Mesenchymal stem cell (in vitro differentiated cells and primary cell): ENCODE results near the gene EBP.

Experiments used
- DNase-seq: peaks from one replicate; pipeline ENCODE4 v3.0.0-alpha.2; 2013
- H2AFZ ChIP-seq: one replicate; pipeline ENCODE4 v1.6.1; 2013; ENCODE audit warnings: low read depth, mild to moderate bottlenecking, control low read depth, inconsistent platforms, low read length, moderate library complexity
- H2AK5ac ChIP-seq: 2 replicates; pipeline ENCODE4 v1.6.1; 2013; ENCODE audit warnings: low read length, moderate library complexity, mild to moderate bottlenecking, inconsistent platforms; ENCODE audit not compliant: severe bottlenecking
- H2BK120ac ChIP-seq: one replicate; pipeline ENCODE4 v1.6.1; 2013; ENCODE audit warnings: low read depth, mild to moderate bottlenecking, inconsistent platforms, low read length, moderate library complexity
- H2BK12ac ChIP-seq, 2 experiments: one replicate each; pipeline ENCODE4 v1.6.1; 2013; ENCODE audit warnings: inconsistent platforms in 2 of 2, low read length in 2 of 2, mild to moderate bottlenecking in 2 of 2, moderate library complexity in 2 of 2, control low read depth in 1 of 2
- H2BK15ac ChIP-seq: one replicate; pipeline ENCODE4 v1.6.1; 2013; ENCODE audit warnings: mild to moderate bottlenecking, low read depth, inconsistent platforms; ENCODE audit not compliant: poor library complexity, severe bottlenecking
- H2BK5ac ChIP-seq: 2 replicates; pipeline ENCODE4 v1.6.1; 2013; ENCODE audit warnings: low read depth, mild to moderate bottlenecking, low read length, control low read depth, inconsistent platforms; ENCODE audit not compliant: poor library complexity, severe bottlenecking
- H3K14ac ChIP-seq, 2 experiments: one replicate each; pipeline ENCODE4 v1.6.1; 2013; ENCODE audit warnings: inconsistent platforms in 2 of 2, low read length in 2 of 2, control low read depth in 1 of 2, mild to moderate bottlenecking in 1 of 2, moderate library complexity in 1 of 2
- H3K18ac ChIP-seq, 2 experiments: one replicate each; pipeline ENCODE4 v1.6.1; 2013; ENCODE audit warnings: inconsistent platforms in 2 of 2, low read length in 2 of 2, control low read depth in 1 of 2, low read depth in 1 of 2, mild to moderate bottlenecking in 1 of 2
- H3K23ac ChIP-seq, 2 experiments: one replicate each; pipeline ENCODE4 v1.6.1; 2013; ENCODE audit warnings: inconsistent platforms in 2 of 2, low read length in 2 of 2, mild to moderate bottlenecking in 2 of 2, moderate library complexity in 2 of 2, control low read depth in 1 of 2
- H3K27ac ChIP-seq: 2 replicates; pipeline ENCODE4 v1.5.1; 2013; ENCODE audit warnings: mild to moderate bottlenecking, moderate library complexity, low read length, control low read depth, inconsistent platforms; ENCODE audit not compliant: poor library complexity, severe bottlenecking
- H3K27me3 ChIP-seq, 2 experiments: 2 replicates each; pipeline versions ENCODE4 v1.6.1 to v1.7.0; 2013; ENCODE audit warnings: low read length in 2 of 2, mild to moderate bottlenecking in 2 of 2, moderate library complexity in 2 of 2, control low read depth in 1 of 2, inconsistent platforms in 1 of 2; ENCODE audit not compliant: control insufficient read depth in 1 of 2, insufficient read depth in 1 of 2
- H3K36me3 ChIP-seq, 2 experiments: 2 replicates each; pipeline versions ENCODE4 v1.6.1 to v1.7.0; 2013; ENCODE audit warnings: low read length in 2 of 2, control low read depth in 1 of 2, inconsistent platforms in 1 of 2, low read depth in 1 of 2, mild to moderate bottlenecking in 1 of 2; ENCODE audit not compliant: insufficient read depth in 2 of 2, control insufficient read depth in 1 of 2
- H3K4ac ChIP-seq, 2 experiments: one replicate each; pipeline ENCODE4 v1.6.1; 2013; ENCODE audit warnings: inconsistent platforms in 2 of 2, low read length in 2 of 2, mild to moderate bottlenecking in 2 of 2, moderate library complexity in 2 of 2, control low read depth in 1 of 2, low read depth in 1 of 2
- H3K4me1 ChIP-seq: 2 replicates; pipeline ENCODE4 v1.6.1; 2013; ENCODE audit warnings: low read depth, low read length, control low read depth; ENCODE audit not compliant: control insufficient read depth, insufficient read depth
- H3K4me2 ChIP-seq: 2 replicates; pipeline ENCODE4 v1.6.1; 2013; ENCODE audit warnings: low read length, mild to moderate bottlenecking, inconsistent platforms; ENCODE audit not compliant: poor library complexity, severe bottlenecking
- H3K4me3 ChIP-seq, 2 experiments: 2 replicates each; pipeline versions ENCODE4 v1.5.1 to v1.7.0; 2013; ENCODE audit warnings: low read length in 2 of 2, mild to moderate bottlenecking in 2 of 2, control low read depth in 1 of 2, low read depth in 1 of 2; ENCODE audit not compliant: insufficient read depth in 1 of 2
- H3K79me1 ChIP-seq: replicated peaks from 2 replicates; pipeline ENCODE4 v1.6.1; 2013; ENCODE audit warnings: mild to moderate bottlenecking, control low read depth, low read length, inconsistent platforms; ENCODE audit not compliant: poor library complexity, severe bottlenecking
- H3K9ac ChIP-seq: 2 replicates; pipeline ENCODE4 v1.7.0; 2013; ENCODE audit warnings: mild to moderate bottlenecking, low read length, moderate library complexity
- H3K9me3 ChIP-seq: 2 replicates; pipeline ENCODE4 v1.7.0; 2013; ENCODE audit warnings: mild to moderate bottlenecking, low read length; ENCODE audit not compliant: control insufficient read depth
- H4K8ac ChIP-seq: one replicate; pipeline ENCODE4 v1.6.1; 2013; ENCODE audit warnings: inconsistent platforms, mild to moderate bottlenecking, low read length, moderate library complexity
- H4K91ac ChIP-seq: one replicate; pipeline ENCODE4 v1.6.1; 2013; ENCODE audit warnings: mild to moderate bottlenecking, low read length, inconsistent platforms
- WGBS: methylation state at CpG from one replicate; pipeline ENCODE4 v1.1.7; 2013; ENCODE audit warnings: mixed read lengths; 5-methylcytosine and 5-hydroxymethylcytosine counted together

Gene EBP

GRCh38 chrX:48474127-48474526, 47.5 kb upstream of the EBP start:
- 64% methylated on average over 10 of the region's 10 CpGs for WGBS
- H3K14ac ChIP-seq, result no peak overlapping the region
- H3K79me1 ChIP-seq, result no peaks in the 10 kb centered on the region
- H3K27me3 ChIP-seq, result peaks cover 0 to 13% of the 10 kb centered on the region in 2 experiments
- no peak overlapping the region for H2BK12ac ChIP-seq
- H3K4me2 ChIP-seq, result no peak overlapping the region
- H3K9ac ChIP-seq, result peak overlapping the region; percentile 13
- no peak overlapping the region for H3K27ac ChIP-seq
- H3K4me1 ChIP-seq, result peaks cover 24% of the 10 kb centered on the region
- H2BK120ac ChIP-seq, result no peak overlapping the region
- no peak overlapping the region for H3K23ac ChIP-seq
- H2AK5ac ChIP-seq, result no peak overlapping the region
- no peak overlapping the region for H2AFZ ChIP-seq
- H3K18ac ChIP-seq, result no peak overlapping the region
- no peak overlapping the region for H3K4me3 ChIP-seq
- H3K9me3 ChIP-seq, result no peaks in the 10 kb centered on the region
- H4K91ac ChIP-seq, result no peak overlapping the region
- peak; percentile 38 for DNase-seq
- H3K4ac ChIP-seq, result peak overlapping the region in 1 of 2 experiments; percentile 28
- H4K8ac ChIP-seq, result no peak overlapping the region
- H3K36me3 ChIP-seq, result peaks cover 7 to 8% of the 10 kb centered on the region in 2 experiments
- no peak overlapping the region for H2BK5ac ChIP-seq
- no peak overlapping the region for H2BK15ac ChIP-seq

DNA sequence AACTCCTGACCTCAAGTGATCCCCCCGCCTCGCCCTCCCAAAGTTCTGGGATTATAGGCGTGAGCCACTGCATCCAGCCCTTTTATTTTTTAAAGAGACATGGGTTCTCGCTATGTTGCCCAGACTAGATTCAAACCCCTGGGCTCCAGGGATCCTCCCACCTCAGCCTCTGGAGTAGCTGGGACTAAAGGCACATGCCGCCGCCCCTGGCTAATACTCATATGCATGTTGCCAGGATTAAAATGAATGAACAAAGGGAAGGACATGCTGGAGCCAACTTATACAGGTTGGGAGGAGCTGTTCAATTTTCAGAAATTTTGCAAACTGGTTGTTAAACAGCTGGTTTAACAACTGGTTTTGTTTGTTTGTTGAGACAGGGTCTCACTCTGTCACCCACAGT, 47.0 kb upstream of the EBP start:
- DNase-seq, result no peak
- Histone ChIP-seq H3K4me3 (peak overlapping the region in 1 of 2 experiments; percentile 45), H2BK15ac (no peak overlapping the region), H2AFZ (no peak overlapping the region), H3K9me3 (no peaks in the 10 kb centered on the region), H4K8ac (no peak overlapping the region), H3K4me1 (peaks cover 24% of the 10 kb centered on the region), H2AK5ac (no peak overlapping the region), H3K36me3 (peaks cover 8 to 10% of the 10 kb centered on the region in 2 experiments), H3K4me2 (no peak overlapping the region), H3K79me1 (no peaks in the 10 kb centered on the region), H3K27me3 (peaks cover 0 to 10% of the 10 kb centered on the region in 2 experiments), H2BK120ac (no peak overlapping the region), H3K9ac (no peak overlapping the region), H3K18ac (no peak overlapping the region), H3K23ac (no peak overlapping the region), H3K4ac (no peak overlapping the region), H2BK5ac (no peak overlapping the region), H2BK12ac (no peak overlapping the region), H3K27ac (no peak overlapping the region), H4K91ac (no peak overlapping the region), H3K14ac (no peak overlapping the region)
- WGBS, result 85% methylated on average over 6 of the region's 6 CpGs

- no peaks in the 10 kb centered on the region for H3K9me3 ChIP-seq
- peaks cover under 1% of the 10 kb centered on the region for H3K79me1 ChIP-seq
- H3K4ac ChIP-seq, result no peak overlapping the region
- no peak overlapping the region for H2BK15ac ChIP-seq
- H3K27ac ChIP-seq, result peak overlapping the region; percentile 59
- no peak overlapping the region for H4K91ac ChIP-seq
- H3K4me2 ChIP-seq, result peak overlapping the region; percentile 44
- no peak overlapping the region for H2AK5ac ChIP-seq
- H3K18ac ChIP-seq, result no peak overlapping the region
- 57% methylated on average over 1 of the region's 5 CpGs for WGBS
- H2BK5ac ChIP-seq, result no peak overlapping the region
- H3K4me3 ChIP-seq, result peak overlapping the region in 1 of 2 experiments; percentile 85
- no peak overlapping the region for H2BK120ac ChIP-seq
- no peak overlapping the region for H3K14ac ChIP-seq
- peaks cover 0 to 4% of the 10 kb centered on the region in 2 experiments for H3K27me3 ChIP-seq
- peaks cover 10 to 11% of the 10 kb centered on the region in 2 experiments for H3K36me3 ChIP-seq
- peaks cover 24% of the 10 kb centered on the region for H3K4me1 ChIP-seq
- H3K23ac ChIP-seq, result no peak overlapping the region
- no peak for DNase-seq
- peak overlapping the region; percentile 93 for H3K9ac ChIP-seq
- H2BK12ac ChIP-seq, result no peak overlapping the region
- no peak overlapping the region for H2AFZ ChIP-seq
- H4K8ac ChIP-seq, result no peak overlapping the region
These were observed 46.3 kb upstream of the EBP start for GRCh38 chrX:48475296-48475695.

GRCh38 chrX:48475774-48476577, 45.6 kb upstream of the EBP start, which contains the start of gene FTSJ1:
Gene FTSJ1 (plus strand): TSS chrX:48476199. CDS start chrX:48478048, 1,849 bp downstream.
- no peaks in the 10 kb centered on the region for H3K9me3 ChIP-seq
- no peak within 1 kb of the TSS for H2BK5ac ChIP-seq
- H2BK15ac ChIP-seq, result no peak within 1 kb of the TSS
- peaks cover 3% of the 10 kb centered on the region for H3K79me1 ChIP-seq
- peak within 1 kb of the TSS; percentile 93 for H3K9ac ChIP-seq
- peak; percentile 95 for DNase-seq
- H2BK12ac ChIP-seq, result no peak within 1 kb of the TSS
- H3K14ac ChIP-seq, result peak within 1 kb of the TSS in 1 of 2 experiments; percentile 3
- H3K23ac ChIP-seq, result no peak within 1 kb of the TSS
- no peak within 1 kb of the TSS for H2AK5ac ChIP-seq
- under 1% methylated on average over 74 of the region's 75 CpGs for WGBS
- peaks cover 24% of the 10 kb centered on the region for H3K4me1 ChIP-seq
- H3K27me3 ChIP-seq, result no peaks in the 10 kb centered on the region
- peak within 1 kb of the TSS; percentile 79 to 85 for H3K4me3 ChIP-seq
- H2BK120ac ChIP-seq, result no peak within 1 kb of the TSS
- H3K27ac ChIP-seq, result peak within 1 kb of the TSS; percentile 59
- H3K18ac ChIP-seq, result peak within 1 kb of the TSS; percentile 76 to 79
- H3K36me3 ChIP-seq, result peaks cover 10 to 15% of the 10 kb centered on the region in 2 experiments
- peak within 1 kb of the TSS; percentile 90 for H4K8ac ChIP-seq
- H3K4ac ChIP-seq, result peak within 1 kb of the TSS; percentile 43 to 87
- H4K91ac ChIP-seq, result peak within 1 kb of the TSS; percentile 80
- peak within 1 kb of the TSS; percentile 66 for H3K4me2 ChIP-seq
- H2AFZ ChIP-seq, result peak within 1 kb of the TSS; percentile 62
